ENCODE data around the gene RNF167. TPM values are rescaled to one million over a fixed set of nuclear protein-coding genes. Genes with fewer than 3 reads are reported as not detected.

RNF167 gene
- total and polyA plus RNA-seq, 2 of the 13 experiments (the other 11 are each of a cell fraction or from before 2014, with no cell fraction given): 44.1 to 45.4 TPM

GRCh38 chr17:4966844-4967538, 26.9 kb downstream of the RNF167 start (continued):
- peak; percentile 67 for TF ChIP-seq GZF1 (CRISPR knock-in tag; IDR thresholded peaks at IDR 0.05)
- no peak for TF ChIP-seq ZNF879 (CRISPR knock-in tag; IDR thresholded peaks at IDR 0.05)
- no peak for TF ChIP-seq NR3C1 (CRISPR knock-in tag; IDR thresholded peaks at IDR 0.05)
- TF ChIP-seq NR2C2 (CRISPR knock-in tag; IDR thresholded peaks at IDR 0.05; ENCODE audit: borderline replicate concordance): peak; percentile 46; the same call in 1 of the 2 replicates
- TF ChIP-seq RFX5 (IDR thresholded peaks at IDR 0.05; ENCODE audit: low read depth, low read length): no peak
- TF ChIP-seq, protein P1, sequence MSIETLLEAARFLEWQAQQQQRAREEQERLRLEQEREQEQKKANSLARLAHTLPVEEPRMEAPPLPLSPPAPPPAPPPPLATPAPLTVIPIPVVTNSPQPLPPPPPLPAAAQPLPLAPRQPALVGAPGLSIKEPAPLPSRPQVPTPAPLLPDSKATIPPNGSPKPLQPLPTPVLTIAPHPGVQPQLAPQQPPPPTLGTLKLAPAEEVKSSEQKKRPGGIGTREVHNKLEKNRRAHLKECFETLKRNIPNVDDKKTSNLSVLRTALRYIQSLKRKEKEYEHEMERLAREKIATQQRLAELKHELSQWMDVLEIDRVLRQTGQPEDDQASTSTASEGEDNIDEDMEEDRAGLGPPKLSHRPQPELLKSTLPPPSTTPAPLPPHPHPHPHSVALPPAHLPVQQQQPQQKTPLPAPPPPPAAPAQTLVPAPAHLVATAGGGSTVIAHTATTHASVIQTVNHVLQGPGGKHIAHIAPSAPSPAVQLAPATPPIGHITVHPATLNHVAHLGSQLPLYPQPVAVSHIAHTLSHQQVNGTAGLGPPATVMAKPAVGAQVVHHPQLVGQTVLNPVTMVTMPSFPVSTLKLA (IDR thresholded peaks at IDR 0.05): no peak
- no peak for TF ChIP-seq FOXP1 (IDR thresholded peaks at IDR 0.05)
- no peak for TF ChIP-seq FOXP1 (CRISPR knock-in tag; IDR thresholded peaks at IDR 0.05)
- TF ChIP-seq JARID2 (CRISPR knock-in tag; IDR thresholded peaks at IDR 0.05; ENCODE audit: insufficient replicate concordance): no peak
- TF ChIP-seq, protein P2, sequence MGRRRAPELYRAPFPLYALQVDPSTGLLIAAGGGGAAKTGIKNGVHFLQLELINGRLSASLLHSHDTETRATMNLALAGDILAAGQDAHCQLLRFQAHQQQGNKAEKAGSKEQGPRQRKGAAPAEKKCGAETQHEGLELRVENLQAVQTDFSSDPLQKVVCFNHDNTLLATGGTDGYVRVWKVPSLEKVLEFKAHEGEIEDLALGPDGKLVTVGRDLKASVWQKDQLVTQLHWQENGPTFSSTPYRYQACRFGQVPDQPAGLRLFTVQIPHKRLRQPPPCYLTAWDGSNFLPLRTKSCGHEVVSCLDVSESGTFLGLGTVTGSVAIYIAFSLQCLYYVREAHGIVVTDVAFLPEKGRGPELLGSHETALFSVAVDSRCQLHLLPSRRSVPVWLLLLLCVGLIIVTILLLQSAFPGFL (CRISPR knock-in tag; IDR thresholded peaks at IDR 0.05): no peak
- TF ChIP-seq ZFP82 (CRISPR knock-in tag; IDR thresholded peaks at IDR 0.05; ENCODE audit: borderline replicate concordance): no peak
- no peak for TF ChIP-seq SIN3A (IDR thresholded peaks at IDR 0.05; ENCODE audit: borderline replicate concordance, low read depth, low read length)
- TF ChIP-seq ZC3H13 (CRISPR knock-in tag; IDR thresholded peaks at IDR 0.05): no peak
- TF ChIP-seq ZNF468 (CRISPR knock-in tag; IDR thresholded peaks at IDR 0.05): no peak
- no peak for TF ChIP-seq CENPX (CRISPR knock-in tag; IDR thresholded peaks at IDR 0.05)
- TF ChIP-seq, protein P3, sequence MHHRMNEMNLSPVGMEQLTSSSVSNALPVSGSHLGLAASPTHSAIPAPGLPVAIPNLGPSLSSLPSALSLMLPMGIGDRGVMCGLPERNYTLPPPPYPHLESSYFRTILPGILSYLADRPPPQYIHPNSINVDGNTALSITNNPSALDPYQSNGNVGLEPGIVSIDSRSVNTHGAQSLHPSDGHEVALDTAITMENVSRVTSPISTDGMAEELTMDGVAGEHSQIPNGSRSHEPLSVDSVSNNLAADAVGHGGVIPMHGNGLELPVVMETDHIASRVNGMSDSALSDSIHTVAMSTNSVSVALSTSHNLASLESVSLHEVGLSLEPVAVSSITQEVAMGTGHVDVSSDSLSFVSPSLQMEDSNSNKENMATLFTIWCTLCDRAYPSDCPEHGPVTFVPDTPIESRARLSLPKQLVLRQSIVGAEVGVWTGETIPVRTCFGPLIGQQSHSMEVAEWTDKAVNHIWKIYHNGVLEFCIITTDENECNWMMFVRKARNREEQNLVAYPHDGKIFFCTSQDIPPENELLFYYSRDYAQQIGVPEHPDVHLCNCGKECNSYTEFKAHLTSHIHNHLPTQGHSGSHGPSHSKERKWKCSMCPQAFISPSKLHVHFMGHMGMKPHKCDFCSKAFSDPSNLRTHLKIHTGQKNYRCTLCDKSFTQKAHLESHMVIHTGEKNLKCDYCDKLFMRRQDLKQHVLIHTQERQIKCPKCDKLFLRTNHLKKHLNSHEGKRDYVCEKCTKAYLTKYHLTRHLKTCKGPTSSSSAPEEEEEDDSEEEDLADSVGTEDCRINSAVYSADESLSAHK (CRISPR knock-in tag; IDR thresholded peaks at IDR 0.05; ENCODE audit: borderline replicate concordance): no peak
- TF ChIP-seq, protein P4, sequence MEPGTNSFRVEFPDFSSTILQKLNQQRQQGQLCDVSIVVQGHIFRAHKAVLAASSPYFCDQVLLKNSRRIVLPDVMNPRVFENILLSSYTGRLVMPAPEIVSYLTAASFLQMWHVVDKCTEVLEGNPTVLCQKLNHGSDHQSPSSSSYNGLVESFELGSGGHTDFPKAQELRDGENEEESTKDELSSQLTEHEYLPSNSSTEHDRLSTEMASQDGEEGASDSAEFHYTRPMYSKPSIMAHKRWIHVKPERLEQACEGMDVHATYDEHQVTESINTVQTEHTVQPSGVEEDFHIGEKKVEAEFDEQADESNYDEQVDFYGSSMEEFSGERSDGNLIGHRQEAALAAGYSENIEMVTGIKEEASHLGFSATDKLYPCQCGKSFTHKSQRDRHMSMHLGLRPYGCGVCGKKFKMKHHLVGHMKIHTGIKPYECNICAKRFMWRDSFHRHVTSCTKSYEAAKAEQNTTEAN (CRISPR knock-in tag; conservative IDR thresholded peaks at IDR 0.05): no peak
- TF ChIP-seq CBX5 (CRISPR knock-in tag; IDR thresholded peaks at IDR 0.05; ENCODE audit: borderline replicate concordance): no peak
- TF ChIP-seq, protein P5, sequence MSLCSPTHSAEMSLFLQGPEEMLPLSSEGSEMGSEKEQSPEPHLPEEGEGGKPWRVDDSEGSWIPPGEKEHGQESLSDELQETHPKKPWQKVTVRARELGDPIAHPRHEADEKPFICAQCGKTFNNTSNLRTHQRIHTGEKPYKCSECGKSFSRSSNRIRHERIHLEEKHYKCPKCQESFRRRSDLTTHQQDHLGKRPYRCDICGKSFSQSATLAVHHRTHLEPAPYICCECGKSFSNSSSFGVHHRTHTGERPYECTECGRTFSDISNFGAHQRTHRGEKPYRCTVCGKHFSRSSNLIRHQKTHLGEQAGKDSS (CRISPR knock-in tag; IDR thresholded peaks at IDR 0.05; ENCODE audit: borderline replicate concordance, low read depth): peak; percentile 44; the same call in 1 of the 2 replicates
- TF ChIP-seq ZNF674 (CRISPR knock-in tag; IDR thresholded peaks at IDR 0.05; ENCODE audit: low read depth): no peak
- peak; percentile 31; the same call in 1 of the 2 replicates for TF ChIP-seq KLF6 (CRISPR knock-in tag; IDR thresholded peaks at IDR 0.05)
- TF ChIP-seq HOXA3 (CRISPR knock-in tag; IDR thresholded peaks at IDR 0.05): 0 out of 2 replicates have a peak, but pooled peaks have one; percentile 24

All from HepG2 (cell line).